HPDE6-E6E7 (cell line): ENCODE measurements around the gene ZRANB1.
"Not testable (repeated sequence)": the region's sequence is repeated elsewhere in the genome, so short reads cannot be mapped to it uniquely, and the experiment has no call there.

Source experiments
- DNase-seq: peaks from one replicate; pipeline ENCODE4 v3.0.0; 2011; ENCODE audit warnings: missing footprints; ENCODE audit errors: extremely low spot score

ZRANB1 gene

DNA sequence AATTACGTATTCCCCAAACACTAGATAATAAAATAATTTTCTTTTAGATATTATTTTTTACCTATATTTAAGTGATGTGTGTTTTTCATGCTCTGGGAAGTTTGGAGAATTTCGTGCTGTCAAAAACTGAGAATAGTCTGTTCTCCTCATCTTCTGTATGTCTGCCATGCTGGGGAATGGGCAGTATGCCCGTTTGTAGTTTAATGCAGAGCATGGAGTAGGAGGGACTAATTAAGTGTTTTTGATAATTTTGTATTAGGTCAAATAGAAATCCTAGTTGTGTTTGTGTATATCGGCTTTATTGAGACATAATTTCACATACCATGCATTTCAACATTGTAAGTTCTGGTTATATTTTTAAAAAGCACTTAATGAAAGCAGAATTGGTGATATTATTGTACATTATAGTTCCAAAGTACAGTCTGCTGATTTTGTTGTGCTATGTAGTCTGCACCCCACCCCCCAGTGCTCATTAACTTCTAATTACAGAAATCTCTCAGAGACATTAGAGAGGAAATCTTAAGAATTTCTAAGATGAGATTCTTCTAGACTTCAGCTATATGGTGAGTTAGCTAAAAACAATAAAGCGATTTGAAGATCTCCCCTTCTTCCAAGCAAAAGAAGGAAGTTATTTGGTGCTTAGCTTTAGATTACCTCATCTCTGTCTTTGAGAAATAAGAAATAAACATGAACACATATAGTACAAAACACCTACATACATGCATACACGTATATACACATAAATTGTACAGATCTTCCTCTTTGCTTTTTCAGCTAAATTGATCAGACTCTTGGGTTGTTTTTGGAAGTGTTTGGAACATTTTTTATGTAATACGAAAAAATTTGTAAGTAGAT, 22.2 kb downstream of the ZRANB1 start:
- no peak for DNase-seq

DNA sequence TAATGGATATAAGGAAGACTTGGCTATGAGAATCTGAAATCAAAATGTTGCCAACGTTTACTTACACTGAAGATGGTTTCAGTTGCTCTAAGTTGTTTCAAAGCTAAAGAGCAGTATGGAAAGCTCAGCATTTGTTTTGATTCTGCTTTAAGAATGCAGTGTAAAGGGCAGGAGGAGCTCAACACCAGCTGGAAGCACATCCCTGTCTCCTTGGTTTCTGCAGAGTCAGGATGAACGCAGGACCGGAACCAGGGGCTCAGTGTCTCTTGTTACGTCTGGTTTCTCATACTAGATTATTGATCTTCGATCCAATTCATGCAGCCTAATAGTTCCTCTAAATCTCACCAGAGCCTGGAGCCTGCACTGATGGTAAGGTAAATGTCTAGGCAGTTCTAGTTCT, 24.1 kb downstream of the ZRANB1 start:
- no peak for DNase-seq

GRCh38 chr10:124967255-124967654, 25.3 kb downstream of the ZRANB1 start:
- no peak for DNase-seq

DNA sequence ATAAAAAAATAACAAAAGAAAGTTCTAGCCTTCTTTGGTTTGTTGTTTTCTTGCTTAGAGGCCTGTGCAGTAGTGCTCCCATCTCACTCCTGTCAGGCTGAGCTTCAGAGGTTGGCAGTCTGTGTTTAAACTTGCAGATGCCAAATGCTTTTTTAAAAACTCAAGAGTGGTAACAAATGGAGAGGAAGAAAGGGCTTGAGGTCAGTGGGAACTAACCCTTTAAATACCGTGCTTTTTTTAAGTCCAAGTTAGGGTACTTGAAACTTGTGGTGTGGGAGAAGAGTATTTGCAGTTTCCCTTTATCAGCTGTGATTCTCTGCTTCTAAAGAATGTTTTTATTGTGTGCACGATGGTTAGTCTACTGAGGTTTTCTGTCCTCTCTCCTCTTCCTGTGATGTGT, 29.4 kb downstream of the ZRANB1 start:
- DNase-seq: no peak

DNA sequence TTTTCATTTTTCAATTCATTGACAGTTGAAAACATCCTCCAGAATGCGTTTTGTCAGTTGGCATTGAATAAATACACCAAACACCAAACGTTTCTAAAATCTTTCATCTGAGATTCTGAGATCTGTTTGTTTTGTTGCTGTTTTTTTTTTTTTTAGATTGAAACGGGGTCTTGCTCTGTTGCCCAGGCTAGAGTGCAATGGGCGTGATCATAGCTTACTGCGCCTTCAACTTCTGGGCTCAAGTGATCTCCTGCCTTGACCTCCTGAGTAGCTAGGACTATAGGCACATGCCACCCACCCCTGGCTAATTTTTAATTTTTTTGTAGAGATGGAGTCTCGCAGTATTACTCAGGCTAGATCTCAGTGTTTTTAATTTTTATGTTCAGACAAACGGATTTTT, 30.7 kb downstream of the ZRANB1 start:
- no peak for DNase-seq

DNA sequence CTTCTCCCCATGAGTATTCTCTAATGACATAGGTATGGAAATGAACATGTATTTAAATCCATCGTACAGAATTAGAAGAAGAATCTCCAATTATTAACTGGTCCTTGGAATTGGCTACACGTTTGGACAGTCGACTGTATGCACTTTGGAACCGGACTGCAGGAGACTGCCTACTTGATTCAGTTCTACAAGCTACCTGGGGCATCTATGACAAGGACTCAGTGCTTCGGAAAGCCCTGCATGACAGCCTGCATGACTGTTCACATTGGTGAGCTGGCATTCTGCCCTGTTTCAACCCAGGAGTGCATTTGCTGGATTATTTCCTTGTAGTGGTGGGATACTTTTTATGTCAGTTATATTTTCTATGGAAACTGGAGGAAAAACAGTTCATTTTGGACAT, 32.2 kb downstream of the ZRANB1 start:
- DNase-seq: no peak

- DNase-seq: no peak
Measured at GRCh38 chr10:124975977-124976514, 34.1 kb downstream of the ZRANB1 start.

- DNase-seq: no peak
Measured at GRCh38 chr10:124977161-124977560, 35.2 kb downstream of the ZRANB1 start.

DNA sequence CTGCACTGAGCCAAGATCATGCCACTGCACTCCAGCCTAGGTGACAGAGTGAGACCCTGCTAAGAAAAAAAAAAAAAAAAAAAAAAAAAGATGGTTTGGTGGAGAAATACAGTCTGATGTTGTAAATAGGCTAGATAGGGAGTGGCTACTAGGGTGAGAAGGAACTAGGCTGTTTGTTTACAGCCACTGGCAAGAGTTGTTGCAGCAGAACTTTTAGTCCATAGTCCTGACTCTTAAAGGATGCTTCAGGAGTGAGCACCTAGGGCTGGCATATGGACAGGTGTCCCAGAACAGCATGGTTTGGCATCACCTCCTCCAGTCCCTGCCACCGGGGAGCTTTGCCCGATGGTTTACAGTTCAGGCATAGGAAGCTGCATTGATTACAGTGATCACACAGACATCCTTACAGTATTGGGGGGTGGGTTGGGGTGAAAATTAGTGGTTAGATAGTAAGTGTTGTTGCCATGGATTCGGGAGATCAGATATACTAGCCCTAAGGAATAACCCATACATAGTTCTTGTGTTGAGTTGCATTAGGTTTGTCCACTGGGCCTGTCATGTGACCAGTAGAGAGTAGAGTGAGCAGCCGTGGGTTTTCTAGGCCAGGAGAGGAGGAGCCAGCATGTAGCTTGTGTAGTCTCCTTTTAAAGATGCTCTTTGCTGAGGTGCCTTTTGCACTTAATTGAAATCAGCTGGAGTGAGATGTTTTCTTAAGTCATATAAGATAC, 35.9 kb downstream of the ZRANB1 start:
- DNase-seq: no peak

- DNase-seq: no peak
Measured at GRCh38 chr10:124978376-124978725, 36.4 kb downstream of the ZRANB1 start.

GRCh38 chr10:124983321-124983720, 41.4 kb downstream of the ZRANB1 start:
- DNase-seq: no peak

DNA sequence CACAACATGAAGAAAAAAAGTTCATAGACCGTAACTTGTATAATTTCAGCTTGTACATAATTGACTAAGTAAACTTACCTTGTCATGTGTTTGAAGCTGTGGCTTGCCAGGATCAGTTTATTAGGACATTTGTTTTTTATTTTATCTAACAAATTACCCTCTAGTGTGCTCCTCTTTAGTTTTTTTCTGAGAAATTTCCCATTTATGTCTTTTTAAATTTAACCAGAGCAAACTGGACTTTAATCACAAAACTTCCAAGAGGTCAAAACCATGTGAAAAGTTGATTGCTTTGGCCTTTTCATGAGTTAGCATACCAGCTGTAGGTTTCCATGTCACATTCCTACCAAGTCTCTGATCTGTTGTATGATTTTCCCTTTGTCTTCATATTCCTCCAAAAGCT, 42.5 kb downstream of the ZRANB1 start:
- no peak for DNase-seq

GRCh38 chr10:124985162-124985561, 43.2 kb downstream of the ZRANB1 start:
- no peak for DNase-seq

- no peak for DNase-seq
Measured at GRCh38 chr10:124987788-124988187, 45.9 kb downstream of the ZRANB1 start.

DNA sequence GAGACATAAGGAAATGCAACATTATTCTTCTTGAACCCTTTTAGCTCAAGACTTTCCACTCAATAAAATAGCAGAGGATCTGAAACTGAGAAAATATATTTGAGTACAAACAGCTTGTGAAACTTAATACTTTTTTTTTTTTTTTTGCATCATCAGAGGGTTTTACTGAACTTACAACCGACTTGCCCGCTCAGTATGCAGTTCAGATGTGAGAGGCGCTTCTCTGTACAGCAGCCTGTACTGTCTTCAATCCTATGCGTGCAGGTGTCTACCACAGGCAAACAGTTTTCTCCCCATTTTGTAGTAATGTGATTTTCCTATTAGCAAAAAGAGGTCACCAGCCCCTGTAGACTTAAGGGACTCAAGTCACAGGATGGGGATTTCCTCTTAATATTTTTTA, 46.8 kb downstream of the ZRANB1 start:
- DNase-seq: not testable (repeated sequence)

DNA sequence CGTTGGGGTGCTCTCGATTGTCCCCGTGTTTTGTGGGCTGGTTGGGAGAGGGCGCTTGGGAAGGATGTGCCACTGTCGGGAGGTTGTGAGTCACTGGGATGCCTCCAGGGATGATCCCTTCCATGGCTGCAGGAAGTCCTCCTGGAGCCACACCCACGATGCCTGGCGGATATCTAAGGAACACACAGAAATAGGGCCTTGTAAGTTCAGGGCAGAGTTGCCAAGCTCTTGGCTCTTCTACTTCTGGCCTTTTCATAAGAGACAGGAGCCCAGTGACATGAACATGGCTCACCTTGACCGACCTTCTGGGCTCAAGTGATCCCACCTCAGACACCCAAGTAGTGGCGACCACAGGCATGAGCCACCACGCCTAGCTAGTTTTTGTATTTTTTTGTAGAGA, 47.6 kb downstream of the ZRANB1 start:
- no peak for DNase-seq

DNA sequence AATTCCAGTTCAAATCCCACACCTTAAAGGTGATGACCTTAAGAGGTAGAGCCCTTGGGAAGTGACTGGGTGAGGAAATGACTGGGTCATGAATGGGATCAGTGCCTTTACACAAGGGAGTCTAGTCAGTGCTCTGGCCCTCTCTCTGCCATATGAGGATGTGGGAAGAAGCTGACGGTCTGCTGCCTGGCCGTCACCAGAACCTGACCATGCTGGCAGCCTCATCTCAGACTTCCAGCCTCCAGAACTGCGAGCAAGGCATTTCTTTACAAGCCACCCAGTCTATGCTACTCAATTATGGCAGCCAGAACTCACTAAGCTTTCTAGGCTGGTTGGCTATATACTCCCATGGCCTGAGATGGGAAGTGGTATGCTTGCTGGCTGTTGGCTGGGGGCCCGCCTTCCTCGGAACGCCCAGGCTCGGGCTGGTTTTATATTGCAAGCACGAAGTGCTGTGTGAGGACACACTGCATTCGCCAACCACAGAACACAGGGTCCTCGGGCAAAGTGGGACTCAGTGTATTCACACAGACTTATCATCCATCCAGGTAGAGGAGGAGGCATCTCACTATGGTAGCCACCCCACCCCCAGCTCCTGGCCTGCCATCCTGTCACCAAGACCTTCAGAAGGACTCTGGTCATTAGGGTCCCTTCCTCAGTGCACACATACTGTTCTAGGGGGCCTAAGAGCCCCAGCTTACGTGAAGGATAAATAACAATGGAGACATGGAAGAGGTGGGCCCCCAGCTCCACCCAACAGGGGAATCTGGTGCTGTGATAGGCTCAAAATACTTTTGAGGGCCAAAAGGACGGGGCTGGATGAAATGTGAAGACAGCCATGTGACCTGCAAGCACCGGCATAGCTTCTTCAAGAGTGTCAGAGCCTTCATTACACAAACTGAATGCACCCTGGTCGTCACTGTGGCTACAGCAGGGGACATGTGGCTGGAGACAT, 49.0 kb downstream of the ZRANB1 start:
- no peak for DNase-seq

DNA sequence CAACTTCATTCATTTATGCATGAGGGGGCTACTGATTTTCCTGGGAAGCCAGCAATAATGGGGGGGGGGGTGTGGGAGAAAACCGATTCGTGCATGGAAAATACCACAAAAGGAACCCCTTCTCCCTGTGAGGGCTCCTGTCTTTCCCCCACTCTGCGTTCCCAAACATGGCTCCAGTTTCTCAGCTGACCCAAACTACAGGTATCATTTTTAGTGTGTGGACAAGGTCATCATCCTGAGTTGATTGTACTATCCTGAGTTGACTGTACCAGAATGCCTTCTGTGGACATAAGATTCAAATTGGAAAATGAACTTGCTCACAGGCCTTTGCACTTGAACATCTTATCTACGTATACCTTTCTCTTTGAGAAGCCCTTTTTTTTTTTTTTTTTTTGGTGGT, 49.9 kb downstream of the ZRANB1 start:
- DNase-seq: no peak

GRCh38 chr10:124992462-124993344, 50.8 kb downstream of the ZRANB1 start:
- no peak for DNase-seq

- no peak for DNase-seq
Measured at GRCh38 chr10:124993345-124993708, 51.4 kb downstream of the ZRANB1 start.
